22Rv1 (cell line): ENCODE measurements around the gene ADRM1.

Experiments
- H3K27ac ChIP-seq: fragments of 450-650 bp; 2 replicates; pipeline ENCODE4 v1.5.1; 2017
- ZFX ChIP-seq: fragments of 450-650 bp; IDR thresholded peaks from 2 replicates; pipeline ENCODE4 v1.6.1; 2017; ENCODE audit warnings: antibody characterized with exemption, borderline replicate concordance
- TF ChIP-seq, protein P1 (sequence below): fragments of 450-650 bp; IDR thresholded peaks from 2 replicates; pipeline ENCODE4 v1.5.1; 2017; ENCODE audit warnings: mild to moderate bottlenecking

ADRM1 gene

DNA sequence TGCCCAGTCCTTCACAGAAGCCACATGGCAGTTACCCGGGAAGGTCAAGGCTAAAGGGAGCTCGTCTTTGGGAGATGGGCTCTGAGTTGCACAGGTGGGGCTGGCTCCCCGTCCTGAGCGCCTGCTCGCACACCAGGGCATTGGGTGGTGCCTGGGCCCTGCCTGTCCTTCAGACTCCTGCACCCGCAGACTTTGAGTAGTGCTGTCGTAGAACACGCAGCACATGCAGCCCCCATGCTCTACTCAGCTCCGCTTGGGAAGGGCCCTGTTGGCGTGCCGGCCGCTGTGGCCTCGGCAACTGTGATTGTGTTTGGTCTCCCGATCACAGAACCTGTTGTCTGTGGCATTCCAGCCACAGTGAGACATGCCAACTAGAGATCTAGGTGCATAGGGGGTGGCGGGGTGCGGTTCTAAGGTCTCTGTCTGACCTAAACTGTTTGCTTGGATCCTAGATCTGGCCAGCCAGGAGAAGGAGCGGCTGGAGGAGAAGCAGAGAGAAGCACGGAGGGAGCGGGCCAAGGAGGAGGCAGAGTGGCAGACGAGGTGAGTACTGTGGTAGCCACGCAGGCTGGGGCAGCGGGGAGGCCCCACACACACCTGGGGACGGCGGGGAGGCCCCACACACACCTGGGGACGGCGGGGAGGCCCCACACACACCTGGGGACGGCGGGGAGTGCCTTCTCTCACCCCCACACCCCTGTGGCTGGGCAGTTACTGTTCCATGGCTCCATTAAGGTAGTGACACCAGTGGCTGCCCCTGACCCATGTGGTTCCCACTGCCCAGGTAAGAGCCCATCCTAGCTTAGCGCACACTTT is 11.3 kb upstream of the ADRM1 start:
- no peak overlapping the region for H3K27ac ChIP-seq
- TF ChIP-seq, protein P1, sequence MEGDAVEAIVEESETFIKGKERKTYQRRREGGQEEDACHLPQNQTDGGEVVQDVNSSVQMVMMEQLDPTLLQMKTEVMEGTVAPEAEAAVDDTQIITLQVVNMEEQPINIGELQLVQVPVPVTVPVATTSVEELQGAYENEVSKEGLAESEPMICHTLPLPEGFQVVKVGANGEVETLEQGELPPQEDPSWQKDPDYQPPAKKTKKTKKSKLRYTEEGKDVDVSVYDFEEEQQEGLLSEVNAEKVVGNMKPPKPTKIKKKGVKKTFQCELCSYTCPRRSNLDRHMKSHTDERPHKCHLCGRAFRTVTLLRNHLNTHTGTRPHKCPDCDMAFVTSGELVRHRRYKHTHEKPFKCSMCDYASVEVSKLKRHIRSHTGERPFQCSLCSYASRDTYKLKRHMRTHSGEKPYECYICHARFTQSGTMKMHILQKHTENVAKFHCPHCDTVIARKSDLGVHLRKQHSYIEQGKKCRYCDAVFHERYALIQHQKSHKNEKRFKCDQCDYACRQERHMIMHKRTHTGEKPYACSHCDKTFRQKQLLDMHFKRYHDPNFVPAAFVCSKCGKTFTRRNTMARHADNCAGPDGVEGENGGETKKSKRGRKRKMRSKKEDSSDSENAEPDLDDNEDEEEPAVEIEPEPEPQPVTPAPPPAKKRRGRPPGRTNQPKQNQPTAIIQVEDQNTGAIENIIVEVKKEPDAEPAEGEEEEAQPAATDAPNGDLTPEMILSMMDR = no peak
- TF ChIP-seq ZFX = no peak

GRCh38 chr20:62292108-62292507 is 10.7 kb upstream of the ADRM1 start:
- H3K27ac ChIP-seq = no peak overlapping the region
- TF ChIP-seq, protein P1 = no peak
- no peak for TF ChIP-seq ZFX

- TF ChIP-seq ZFX = no peak
- TF ChIP-seq, protein P1 = no peak
- no peak overlapping the region for H3K27ac ChIP-seq
Observed at GRCh38 chr20:62293111-62293784, 9.5 kb upstream of the ADRM1 start.

GRCh38 chr20:62293946-62294345 is 8.9 kb upstream of the ADRM1 start:
- H3K27ac ChIP-seq = no peak overlapping the region

GRCh38 chr20:62294516-62294915 is 8.3 kb upstream of the ADRM1 start:
- no peak for TF ChIP-seq ZFX
- TF ChIP-seq, protein P1 = no peak
- no peak overlapping the region for H3K27ac ChIP-seq

More at GRCh38 chr20:62293946-62294345, 8.9 kb upstream of the ADRM1 start:
- TF ChIP-seq, protein P1 = no peak
- TF ChIP-seq ZFX = no peak

- no peak overlapping the region for H3K27ac ChIP-seq
- TF ChIP-seq, protein P1 = no peak
- no peak for TF ChIP-seq ZFX
Observed at GRCh38 chr20:62296724-62297448, 5.9 kb upstream of the ADRM1 start.
